Pancreas (tissue), 10 donors: ENCODE measurements around the gene GNAS-AS1. TPM values are rescaled to one million over a fixed set of nuclear protein-coding genes. Genes with fewer than 3 reads are reported as not detected.

ENCODE experiments used
- ATAC-seq, 4 donors: fragments of 200-7000 bp; cut with Tn5 transposase; one replicate each; pipeline versions ENCODE4 v1.8.0 to v1.9.1; 2020; ENCODE audit warnings: mild to moderate bottlenecking in 4 of 4, moderate library complexity in 4 of 4
- DNase-seq, 6 donors: peaks; one replicate each; pipeline ENCODE4 v3.0.0-alpha.2; 2020
- FAIRE-seq: peaks from 2 replicates; lab custom pipeline; 2012; peaks lifted over from hg19 to GRCh38; lab: Jason Lieb, UNC
- H3K27ac ChIP-seq, 4 donors: fragments of 200-600 bp; sonication (generic); 1 replicate in 3 of 4; 2 replicates in 1 of 4; pipeline versions ENCODE4 v1.5.0 to v1.8.0; 2020
- H3K27me3 ChIP-seq, 4 donors: fragments of 200-600 bp; one replicate each; pipeline ENCODE4 v1.8.0; 2021
- H3K36me3 ChIP-seq, 3 donors: fragments of 200-600 bp; sonication (generic) in 1 of 3; one replicate each; pipeline versions ENCODE4 v1.5.0 to v1.8.0; 2020 to 2021
- H3K4me1 ChIP-seq, 3 donors: fragments of 200-600 bp; one replicate each; pipeline ENCODE4 v1.8.0; 2021
- H3K4me3 ChIP-seq, 4 donors: fragments of 200-600 bp; sonication (generic) in 2 of 4; one replicate each; pipeline versions ENCODE4 v1.5.0 to v1.8.0; 2020 to 2021
- H3K9me3 ChIP-seq, 4 donors: fragments of 200-600 bp; one replicate each; pipeline ENCODE4 v1.8.0; 2021
- CTCF ChIP-seq, 4 donors: fragments of 200-600 bp; sonication (generic) in 3 of 4; IDR thresholded peaks; one replicate each; pipeline versions ENCODE4 v1.5.0 to v1.8.0; 2021; ENCODE audit warnings: antibody characterized with exemption in 4 of 4
- WGBS, 2 donors: extraction: QIAGEN DNeasy Blood & Tissue Kit; methylation state at CpG; one replicate each; pipeline ENCODE4 v1.1.7; 2013; 5-methylcytosine and 5-hydroxymethylcytosine counted together
- intact Hi-C, 3 donors: fragments of 100-400 bp; cut with DNase I; formaldehyde crosslinking; loops; one replicate each; pipeline versions ENCODE4 v1.11.1 to v1.14.2; 2022
- polyA plus RNA-seq, 2 donors: library from polyadenylated mRNA; stranded (reverse); fragments of 200-250 nt; gene quantifications; one replicate each; pipeline ENCODE4 v1.2.3, GENCODE V29; 2013
- total RNA-seq, 6 donors: library from RNA; stranded (reverse); fragmentation: NEBNext Ultra II Directional in 4 of 6; extraction: Animal tissue kit (Norgen Biotek cat#: 25700) in 4 of 6; gene quantifications; one replicate each; pipeline versions ENCODE4 v1.2.1 to v1.2.4, GENCODE V29; 2021 to 2023
- donor health status: healthy with polysubstance abuse.
- donor health status: DM: no; HTN: no; CAD: no; lungs with moderate emphysema.
- donor health status: DM: no; HTN: no; CAD: no.
- donor health status: control.
- donor health status: control.
- donor health status: Bipolar disorder and iron deficiency.
- donor health status: DM: yes; HTN: yes; CAD: no.
- donor health status: DM: no; HTN: no; CAD: no.
- donor health status: DM: no; HTN: no; CAD: no.
- donor health status: DM: yes; HTN: yes; CAD: no.

Gene GNAS-AS1
- total and polyA plus RNA-seq, 8 donors = 0.47 to 2.8 (median 0.58) TPM

DNA sequence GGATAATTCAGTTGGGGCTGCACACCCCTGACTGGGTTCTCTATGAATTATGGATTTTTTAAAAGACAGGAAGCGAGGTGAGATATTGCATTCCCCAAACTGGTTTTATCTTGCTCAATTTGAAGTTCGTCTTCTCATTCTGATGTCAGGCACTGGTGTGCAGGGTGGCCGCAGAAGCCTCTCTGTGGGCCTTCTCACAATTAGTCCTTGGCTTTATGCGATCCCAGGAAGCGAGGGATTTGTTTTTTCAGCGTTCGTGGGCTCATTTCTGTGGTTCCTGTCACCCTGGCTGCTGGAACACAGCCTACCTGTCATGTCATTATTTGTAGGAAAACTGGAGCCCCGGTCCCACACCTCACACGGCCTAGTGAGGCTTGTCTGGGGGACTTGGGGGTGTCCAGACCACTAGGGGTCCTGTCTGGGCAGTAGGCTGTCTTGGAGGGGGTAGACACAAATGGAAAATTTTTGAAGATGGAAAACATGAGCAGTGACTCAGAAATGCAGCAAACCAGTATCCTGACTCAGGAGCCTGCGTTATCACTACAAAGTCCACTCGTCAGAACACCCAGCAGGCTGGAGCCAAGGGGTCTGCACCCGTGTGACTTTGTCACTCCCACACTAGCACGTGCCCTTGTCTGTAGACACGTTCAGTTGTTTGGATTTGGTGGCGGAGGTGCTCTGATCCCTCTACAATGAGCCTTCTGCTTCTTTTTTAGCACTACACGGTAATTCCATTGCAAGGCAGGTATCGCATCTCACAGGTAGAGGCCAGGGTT lies 42.2 kb downstream of the GNAS-AS1 start:
- DNase-seq = no peak
- Histone ChIP-seq H3K27me3 (peaks cover 0 to 4% (median 0%) of the 10 kb centered on the region in 4 donors), H3K27ac (no peak overlapping the region), H3K4me3 (no peak overlapping the region), H3K9me3 (no peaks in the 10 kb centered on the region), H3K36me3 (no peaks in the 10 kb centered on the region), H3K4me1 (no peaks in the 10 kb centered on the region)
- WGBS, 2 donors = 51 to 57% methylated on average over 17 of the region's 17 CpGs
- no peak for ATAC-seq
- intact Hi-C loops = no loop called here
- FAIRE-seq = no peak
- no peak for TF ChIP-seq CTCF (IDR thresholded peaks at IDR 0.05)

- FAIRE-seq = no peak
- DNase-seq = no peak
- TF ChIP-seq CTCF (IDR thresholded peaks at IDR 0.05) = no peak
Measured at GRCh38 chr20:58807801-58808200, 42.9 kb downstream of the GNAS-AS1 start.

GRCh38 chr20:58803533-58803932 lies 47.2 kb downstream of the GNAS-AS1 start:
- Histone ChIP-seq H3K9me3 (no peaks in the 10 kb centered on the region), H3K27me3 (peaks cover 0 to 4% (median 0%) of the 10 kb centered on the region in 4 donors), H3K4me1 (no peaks in the 10 kb centered on the region), H3K27ac (no peak overlapping the region), H3K4me3 (no peak overlapping the region), H3K36me3 (no peaks in the 10 kb centered on the region)
- intact Hi-C loops = no loop called here
- TF ChIP-seq CTCF (IDR thresholded peaks at IDR 0.05) = no peak
- no peak for ATAC-seq
- whole genome bisulfite sequencing, 2 donors = 77 to 86% methylated on average over 18 of the region's 18 CpGs
- DNase-seq = no peak
- FAIRE-seq = no peak

More at GRCh38 chr20:58807801-58808200, 42.9 kb downstream of the GNAS-AS1 start:
- no peaks in the 10 kb centered on the region for H3K9me3 ChIP-seq
- H3K27ac ChIP-seq = no peak overlapping the region
- H3K4me1 ChIP-seq = no peaks in the 10 kb centered on the region
- H3K36me3 ChIP-seq = no peaks in the 10 kb centered on the region
- WGBS, 2 donors = 68 to 72% methylated on average over 11 of the region's 11 CpGs
- intact Hi-C loops = no loop called here
- no peak overlapping the region for H3K4me3 ChIP-seq
- no peak for ATAC-seq
- H3K27me3 ChIP-seq = peaks cover 0 to 4% (median 0%) of the 10 kb centered on the region in 4 donors

- intact Hi-C loops = no loop called here
- DNase-seq (no peak), FAIRE-seq (no peak), ATAC-seq (no peak)
- no peak for TF ChIP-seq CTCF (IDR thresholded peaks at IDR 0.05)
- Histone ChIP-seq H3K4me1 (no peaks in the 10 kb centered on the region), H3K4me3 (no peak overlapping the region), H3K27ac (no peak overlapping the region), H3K36me3 (no peaks in the 10 kb centered on the region), H3K27me3 (peaks cover 0 to 4% (median 0%) of the 10 kb centered on the region in 4 donors), H3K9me3 (no peaks in the 10 kb centered on the region)
- 82 to 85% methylated on average over 11 of the region's 11 CpGs for WGBS, 2 donors
Measured at GRCh38 chr20:58802061-58802460, 48.6 kb downstream of the GNAS-AS1 start.
